ENCODE results near the gene UBASH3B.
A peak's percentile ranks its signal among the peaks of the same experiment; 100 is the strongest.
"Not testable (repeated sequence)": the region's sequence is repeated elsewhere in the genome, so short reads cannot be mapped to it uniquely, and the experiment has no call there.

The UBASH3B gene

DNA sequence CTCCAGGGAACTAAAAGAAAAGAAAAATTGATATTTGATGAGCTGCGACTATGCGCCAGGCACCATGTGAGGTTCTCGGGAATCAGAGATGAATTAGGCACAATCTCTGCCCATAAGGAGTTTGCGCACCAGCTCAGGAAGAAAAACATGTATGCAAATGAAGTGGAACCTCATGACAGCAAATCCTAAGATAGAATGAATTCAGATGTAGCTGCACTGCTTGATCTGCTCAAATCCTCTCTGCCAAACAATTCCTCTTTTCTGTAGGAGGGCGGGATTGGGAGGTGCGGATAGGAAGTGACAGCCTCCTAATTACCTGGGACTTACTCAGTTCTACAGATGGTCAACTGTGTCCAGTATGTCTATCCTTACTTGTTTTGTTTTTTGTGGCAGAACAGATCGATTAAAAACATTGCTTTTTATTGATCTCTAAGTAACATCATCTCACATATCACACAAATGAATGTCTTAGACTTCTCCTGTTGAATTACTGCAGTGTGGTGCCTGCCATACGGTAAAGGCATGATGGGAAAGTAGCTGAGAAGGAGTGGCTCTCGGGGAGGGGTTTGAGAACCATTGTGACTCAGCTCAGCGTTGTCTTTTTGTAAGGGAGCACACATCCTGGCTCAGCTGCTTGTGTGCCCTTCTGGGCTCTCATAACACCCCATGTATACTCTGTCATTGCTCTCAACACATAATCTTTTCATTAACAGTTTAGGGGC is 196.7 kb downstream of the UBASH3B start:
- DNase-seq (ENCODE audit: low read depth in 2 of 2): no peak

DNA sequence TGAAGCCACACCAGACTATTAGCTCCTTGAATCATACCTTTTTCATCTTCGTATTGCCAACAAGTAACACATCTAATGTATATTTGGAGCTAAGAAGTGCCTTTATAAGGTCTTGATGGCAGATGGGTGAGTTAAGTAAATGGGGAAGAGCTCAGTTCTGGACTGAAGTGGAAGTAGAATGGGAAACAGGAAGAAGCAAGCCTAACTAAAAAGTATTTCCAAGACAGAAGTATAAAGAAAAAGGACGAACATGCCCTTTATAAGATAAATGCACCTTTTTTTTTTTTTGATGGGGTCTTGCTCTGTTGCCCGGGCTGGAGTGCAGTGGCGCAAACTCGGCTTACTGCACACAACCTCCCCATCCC is 197.3 kb downstream of the UBASH3B start:
- DNase-seq (ENCODE audit: low read depth in 2 of 2): no peak

DNA sequence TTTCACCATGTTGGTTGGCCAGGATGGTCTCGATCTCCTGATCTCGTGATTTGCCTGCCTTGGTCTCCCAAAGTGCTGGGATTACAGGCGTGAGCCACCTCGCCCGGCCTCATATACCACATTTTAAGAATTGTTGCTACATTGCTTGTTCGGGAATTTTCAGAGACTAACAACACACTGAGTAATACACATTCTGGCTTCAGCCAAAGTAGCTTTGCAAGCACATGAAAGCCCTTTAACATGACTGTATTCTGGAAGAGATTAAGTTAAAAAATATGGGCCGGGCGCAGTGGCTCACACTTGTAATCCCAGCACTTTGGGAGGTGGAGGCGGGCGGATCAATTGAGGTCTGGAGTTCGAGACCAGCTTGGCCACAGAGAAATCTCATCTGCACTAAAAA is 197.7 kb downstream of the UBASH3B start:
- DNase-seq (ENCODE audit: low read depth in 2 of 2): no peak

DNA sequence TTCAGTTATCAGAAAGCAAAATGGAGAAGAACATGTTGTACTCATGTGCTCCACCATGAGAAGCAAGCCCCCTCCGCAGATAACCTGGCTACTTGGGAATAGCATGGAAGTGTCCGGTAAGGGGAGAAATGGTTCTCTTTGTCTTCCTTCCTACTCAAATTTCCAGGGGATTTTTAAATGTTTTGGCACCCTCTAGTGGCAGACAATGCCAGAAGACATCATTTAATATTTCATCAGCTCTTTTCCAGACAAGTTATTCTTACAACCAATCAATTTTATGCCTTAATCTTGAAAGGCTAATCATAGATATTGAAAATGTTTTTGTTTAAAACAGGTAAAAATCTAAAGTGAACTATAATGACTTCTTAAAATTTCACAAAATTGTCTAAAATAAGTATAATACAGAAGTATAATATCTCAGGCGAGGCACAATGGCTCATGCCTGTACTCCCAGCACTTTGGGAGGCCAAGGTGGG is 198.5 kb downstream of the UBASH3B start:
- DNase-seq (ENCODE audit: low read depth in 2 of 2): peak; percentile 64 to 66

DNA sequence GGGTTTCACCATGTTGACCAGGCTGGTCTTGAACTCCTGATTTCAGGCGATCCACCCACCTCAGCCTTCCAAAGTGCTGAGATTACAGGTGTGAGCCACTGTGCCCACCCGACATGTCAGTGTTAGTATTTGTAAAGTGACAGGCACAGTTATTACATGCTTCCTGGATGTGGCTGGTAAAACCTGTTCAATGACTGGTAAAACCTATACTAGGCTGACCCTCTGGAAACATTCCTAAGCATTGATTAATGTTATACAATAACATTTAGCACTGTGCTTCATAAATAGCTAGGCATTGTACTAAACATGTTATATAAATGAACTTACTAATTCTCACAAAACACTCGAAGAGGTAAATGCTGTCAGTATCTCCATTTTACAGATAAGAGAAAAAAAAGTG is 206.1 kb downstream of the UBASH3B start:
- DNase-seq (ENCODE audit: low read depth in 2 of 2): no peak

DNA sequence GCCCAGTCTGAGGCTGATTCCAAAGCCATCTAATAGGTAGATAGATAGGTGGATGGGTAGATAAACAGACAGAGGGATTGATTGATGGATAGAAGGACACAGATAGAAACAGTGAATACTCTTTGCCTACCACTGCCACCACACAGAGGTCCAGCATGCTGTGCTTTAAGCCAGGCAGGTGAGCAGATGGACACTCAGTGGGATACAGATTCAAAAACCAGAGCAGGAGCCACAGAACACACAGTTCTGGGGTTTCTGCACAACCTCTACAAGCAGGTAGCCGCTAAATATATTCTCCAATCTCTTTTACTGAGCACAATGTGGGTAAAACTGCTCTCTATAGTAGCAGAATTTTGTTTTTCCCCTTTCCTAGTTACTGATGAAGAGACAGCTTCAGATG is 206.6 kb downstream of the UBASH3B start:
- DNase-seq (ENCODE audit: low read depth in 2 of 2): no peak

DNA sequence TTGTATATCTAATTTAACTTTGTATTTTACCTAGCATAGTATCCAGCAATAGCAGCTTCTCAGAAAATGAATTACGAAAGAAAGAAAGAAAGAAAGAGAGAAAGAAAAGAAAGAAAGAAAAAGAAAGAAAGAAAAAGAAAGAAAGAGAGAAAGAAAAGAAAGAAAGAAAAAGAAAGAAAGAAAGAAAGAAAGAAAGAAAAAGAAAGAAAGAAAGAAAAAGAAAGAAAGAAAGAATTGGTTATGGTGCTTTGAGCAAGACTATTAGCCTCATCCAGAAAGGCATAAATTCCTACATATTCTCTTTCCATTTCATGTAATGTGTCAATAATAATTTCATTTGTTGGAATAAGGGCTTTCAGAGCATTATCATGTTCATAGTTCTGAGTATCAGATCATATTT is 207.6 kb downstream of the UBASH3B start:
- DNase-seq (ENCODE audit: low read depth in 2 of 2): not testable (repeated sequence)

DNA sequence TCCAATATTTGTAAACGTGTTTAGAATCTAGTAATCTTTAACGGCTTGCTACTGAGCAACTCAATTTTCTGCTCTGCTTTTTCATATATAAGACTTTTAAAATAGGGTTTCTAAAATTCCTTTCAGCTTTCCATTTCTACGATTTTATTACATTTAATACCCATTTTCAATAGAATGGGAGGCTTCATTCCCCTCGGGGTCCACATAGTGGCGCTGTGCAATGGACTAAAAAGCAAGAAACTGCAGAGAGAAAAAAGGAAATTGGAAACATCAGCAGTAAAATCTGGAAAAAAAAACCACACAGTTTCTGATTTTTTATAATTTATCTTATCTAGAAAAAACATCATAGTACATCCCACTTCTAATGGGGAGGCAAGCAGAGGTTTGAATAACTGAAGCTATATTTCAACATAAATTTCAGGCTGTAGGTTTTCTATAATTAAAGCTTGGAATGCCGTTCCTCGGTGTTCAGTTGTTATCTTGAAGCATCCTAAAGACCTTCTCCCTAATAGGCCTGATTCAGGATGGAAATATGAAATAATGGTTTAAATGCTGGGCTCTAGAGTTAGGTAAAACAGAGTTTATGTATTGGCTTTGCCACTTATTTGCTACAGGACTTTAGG is 208.3 kb downstream of the UBASH3B start:
- DNase-seq (ENCODE audit: low read depth in 2 of 2): no peak
